Upper lobe of left lung (tissue), 6 donors: ENCODE data around the gene TMEM117. TPM values are rescaled to one million over a fixed set of nuclear protein-coding genes. Genes with fewer than 3 reads are reported as not detected.

Experiments
- ATAC-seq, 2 donors: fragments of 200-7000 bp; cut with Tn5 transposase; one replicate each; pipeline ENCODE4 v1.9.1; 2022; ENCODE audit warnings: mild to moderate bottlenecking in 2 of 2, moderate library complexity in 2 of 2; ENCODE audit not compliant: low FRiP score in 2 of 2
- DNase-seq, 2 donors: peaks; one replicate each; pipeline ENCODE4 v3.0.0-alpha.2; 2019 to 2020
- H3K27ac ChIP-seq, 4 donors: fragments of 200-600 bp; sonication (generic); one replicate each; pipeline ENCODE4 v1.5.1; 2016 to 2019
- H3K27me3 ChIP-seq, 4 donors: fragments of 200-600 bp; sonication (generic); one replicate each; pipeline ENCODE4 v1.5.1; 2017 to 2019
- H3K36me3 ChIP-seq, 4 donors: fragments of 200-600 bp; sonication (generic); one replicate each; pipeline ENCODE4 v1.5.1; 2016 to 2019
- H3K4me1 ChIP-seq, 4 donors: fragments of 200-600 bp; sonication (generic); one replicate each; pipeline ENCODE4 v1.5.1; 2018 to 2019
- H3K4me3 ChIP-seq, 4 donors: fragments of 200-600 bp; sonication (generic); one replicate each; pipeline ENCODE4 v1.5.1; 2017 to 2019; ENCODE audit warnings: mild to moderate bottlenecking in 2 of 4, moderate library complexity in 1 of 4
- H3K9me3 ChIP-seq, 4 donors: fragments of 200-600 bp; sonication (generic); one replicate each; pipeline ENCODE4 v1.5.1; 2018 to 2019
- EP300 ChIP-seq, 4 donors: sonication (generic); formaldehyde crosslinking; IDR thresholded peaks; one replicate each; pipeline ENCODE4 v1.5.1; 2017; ENCODE audit warnings: antibody characterized with exemption in 4 of 4, control low read depth in 2 of 4
- POLR2A ChIP-seq, 4 donors: fragments of 450-650 bp; IDR thresholded peaks; one replicate each; pipeline ENCODE4 v1.5.1; 2016 to 2017; ENCODE audit warnings: antibody characterized with exemption in 4 of 4, mild to moderate bottlenecking in 2 of 4
- POLR2AphosphoS5 ChIP-seq, 2 donors: sonication (generic); formaldehyde crosslinking; IDR thresholded peaks; one replicate each; pipeline ENCODE4 v1.5.1; 2017; ENCODE audit warnings: antibody characterized with exemption in 2 of 2
- WGBS, 2 donors: methylation state at CpG; one replicate each; pipeline ENCODE4 v1.1.5; 2017 to 2018; 5-methylcytosine and 5-hydroxymethylcytosine counted together
- total RNA-seq, 6 donors: library from RNA; depleted of rRNA in 4 of 6; stranded (reverse); fragments of >200 nt in 4 of 6; gene quantifications; one replicate each; pipeline versions ENCODE4 v1.1.0 to v1.2.1, GENCODE V29; 2016 to 2021
- TF ChIP-seq, protein P1 (sequence below), 6 experiments: fragments of 450-650 bp in 4 of 6; fragments of 200-600 bp in 2 of 6; sonication (generic) in 2 of 6; IDR thresholded peaks; one replicate each; pipeline ENCODE4 v1.5.1; 2016 to 2019; ENCODE audit warnings: antibody characterized with exemption in 6 of 6
- donor health status: DM: no; HTN: no; CAD: no; lungs with moderate emphysema.
- donor health status: DM: no; HTN: yes; CAD: no; lungs with severe emphysema.

TMEM117 gene
- total RNA-seq, 6 donors from 2014 or later: 2.6 to 8.4 (median 4.2) TPM

DNA sequence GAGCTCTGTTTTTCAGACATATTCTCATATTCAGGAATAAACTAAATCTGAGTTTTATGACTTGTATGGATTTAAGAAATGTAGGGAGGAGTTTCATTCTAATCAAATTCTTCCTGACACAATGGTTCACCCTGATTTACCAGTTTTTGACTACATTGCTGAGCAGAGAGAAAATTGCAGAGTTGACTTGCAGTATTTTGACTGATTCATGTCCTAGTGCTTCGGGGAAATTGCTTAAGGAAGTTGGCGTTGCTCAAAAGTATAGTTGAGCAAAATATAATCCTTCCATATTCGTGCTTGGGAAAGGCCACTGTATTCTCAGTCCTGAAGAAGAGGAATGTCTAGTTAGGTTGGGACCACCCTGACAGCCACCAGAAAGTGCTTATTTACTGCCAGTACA lies 28.5 kb upstream of the TMEM117 start:
- H3K4me3 ChIP-seq: no peak overlapping the region
- no peaks in the 10 kb centered on the region for H3K9me3 ChIP-seq
- no peak for TF ChIP-seq POLR2A (IDR thresholded peaks at IDR 0.05)
- peak in 1 of 2 donors; percentile 36 for TF ChIP-seq POLR2AphosphoS5 (IDR thresholded peaks at IDR 0.05)
- H3K4me1 ChIP-seq: peaks cover 10 to 32% (median 17%) of the 10 kb centered on the region in 4 donors
- ATAC-seq (no peak), DNase-seq (no peak)
- WGBS, 2 donors: 83 to 87% methylated on average over 3 of the region's 3 CpGs
- peak overlapping the region; percentile 96 to 99 (median 97) for H3K27ac ChIP-seq
- H3K27me3 ChIP-seq: no peaks in the 10 kb centered on the region
- peaks cover 0 to 12% (median 0%) of the 10 kb centered on the region in 4 donors for H3K36me3 ChIP-seq

DNA sequence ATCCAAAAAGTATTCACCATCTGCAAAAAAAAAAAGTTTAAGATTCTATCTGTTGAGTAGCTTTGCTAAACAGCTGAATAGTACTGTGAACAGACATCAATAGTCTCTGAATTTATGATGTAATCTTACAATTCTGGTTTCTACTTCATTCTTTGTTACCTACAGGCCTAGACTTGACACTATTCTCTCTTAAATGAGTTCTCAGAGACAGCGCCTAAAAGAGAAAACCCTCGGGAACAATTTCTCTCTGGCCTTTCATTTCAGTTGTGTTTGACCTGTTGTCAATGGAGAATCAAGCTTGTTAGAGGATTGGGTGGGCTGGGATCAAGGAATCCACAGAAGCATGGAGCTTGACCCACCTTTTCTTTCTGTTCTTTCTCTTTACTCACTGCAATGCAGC lies 23.8 kb upstream of the TMEM117 start:
- peaks cover 0 to under 1% (median 0%) of the 10 kb centered on the region in 4 donors for H3K4me1 ChIP-seq
- WGBS, 2 donors: 85 to 88% methylated on average over 2 of the region's 2 CpGs
- H3K36me3 ChIP-seq: no peaks in the 10 kb centered on the region
- DNase-seq (no peak), ATAC-seq (no peak)
- H3K27me3 ChIP-seq: no peaks in the 10 kb centered on the region
- no peak for TF ChIP-seq EP300 (IDR thresholded peaks at IDR 0.05)
- TF ChIP-seq POLR2A (IDR thresholded peaks at IDR 0.05): no peak
- no peak for TF ChIP-seq POLR2AphosphoS5 (IDR thresholded peaks at IDR 0.05)
- TF ChIP-seq, protein P1, sequence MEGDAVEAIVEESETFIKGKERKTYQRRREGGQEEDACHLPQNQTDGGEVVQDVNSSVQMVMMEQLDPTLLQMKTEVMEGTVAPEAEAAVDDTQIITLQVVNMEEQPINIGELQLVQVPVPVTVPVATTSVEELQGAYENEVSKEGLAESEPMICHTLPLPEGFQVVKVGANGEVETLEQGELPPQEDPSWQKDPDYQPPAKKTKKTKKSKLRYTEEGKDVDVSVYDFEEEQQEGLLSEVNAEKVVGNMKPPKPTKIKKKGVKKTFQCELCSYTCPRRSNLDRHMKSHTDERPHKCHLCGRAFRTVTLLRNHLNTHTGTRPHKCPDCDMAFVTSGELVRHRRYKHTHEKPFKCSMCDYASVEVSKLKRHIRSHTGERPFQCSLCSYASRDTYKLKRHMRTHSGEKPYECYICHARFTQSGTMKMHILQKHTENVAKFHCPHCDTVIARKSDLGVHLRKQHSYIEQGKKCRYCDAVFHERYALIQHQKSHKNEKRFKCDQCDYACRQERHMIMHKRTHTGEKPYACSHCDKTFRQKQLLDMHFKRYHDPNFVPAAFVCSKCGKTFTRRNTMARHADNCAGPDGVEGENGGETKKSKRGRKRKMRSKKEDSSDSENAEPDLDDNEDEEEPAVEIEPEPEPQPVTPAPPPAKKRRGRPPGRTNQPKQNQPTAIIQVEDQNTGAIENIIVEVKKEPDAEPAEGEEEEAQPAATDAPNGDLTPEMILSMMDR (IDR thresholded peaks at IDR 0.05): no peak
- H3K4me3 ChIP-seq: no peak overlapping the region
- H3K9me3 ChIP-seq: no peaks in the 10 kb centered on the region
- H3K27ac ChIP-seq: no peak overlapping the region

DNA sequence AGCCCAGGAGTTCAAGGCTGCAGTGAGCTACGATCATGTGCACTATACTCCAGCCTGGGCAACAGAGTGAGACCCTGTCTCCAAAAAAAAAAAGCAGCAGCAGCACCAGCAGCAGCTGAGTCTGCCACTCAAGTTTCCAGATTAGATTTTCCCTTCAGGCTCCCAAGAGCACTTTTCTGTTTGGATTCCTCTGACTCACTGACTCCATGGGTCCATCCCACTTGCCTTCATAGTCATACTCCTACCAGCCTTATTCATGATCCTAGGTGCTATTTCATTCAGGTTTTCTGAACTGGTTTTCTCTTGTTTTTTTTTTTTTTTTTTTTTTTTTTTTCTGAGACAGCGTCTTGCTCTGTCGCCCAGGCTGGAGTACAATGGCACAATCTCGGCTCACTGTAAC lies 23.0 kb upstream of the TMEM117 start:
- no peaks in the 10 kb centered on the region for H3K27me3 ChIP-seq
- no peak overlapping the region for H3K4me3 ChIP-seq
- no peaks in the 10 kb centered on the region for H3K9me3 ChIP-seq
- H3K4me1 ChIP-seq: no peaks in the 10 kb centered on the region
- no peaks in the 10 kb centered on the region for H3K36me3 ChIP-seq
- ATAC-seq (no peak), DNase-seq (no peak)
- TF ChIP-seq, protein P1 (IDR thresholded peaks at IDR 0.05): no peak
- no peak for TF ChIP-seq EP300 (IDR thresholded peaks at IDR 0.05)
- no peak for TF ChIP-seq POLR2AphosphoS5 (IDR thresholded peaks at IDR 0.05)
- no peak for TF ChIP-seq POLR2A (IDR thresholded peaks at IDR 0.05)
- WGBS, 2 donors: 97% methylated on average over 4 of the region's 4 CpGs
- H3K27ac ChIP-seq: no peak overlapping the region

DNA sequence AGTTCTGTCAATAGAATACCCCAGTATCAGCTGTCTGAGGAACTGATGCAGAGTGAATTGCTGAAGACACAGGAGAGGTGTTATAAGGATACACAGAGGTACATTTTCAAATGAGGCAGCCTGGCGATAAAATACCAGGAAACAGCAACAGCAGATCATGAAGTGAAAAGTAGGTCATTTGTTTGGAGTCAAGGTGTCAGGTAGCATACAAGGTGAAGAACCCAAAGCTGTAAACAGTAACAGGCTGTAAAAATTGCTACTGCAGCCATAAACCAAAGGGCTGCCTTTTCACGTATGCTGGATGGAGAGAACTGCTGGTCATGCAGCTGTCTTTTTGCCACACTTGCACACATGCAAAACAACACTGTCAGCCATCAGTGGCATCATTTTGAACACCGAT lies 20.5 kb upstream of the TMEM117 start:
- Histone ChIP-seq H3K4me3 (no peak overlapping the region), H3K9me3 (no peaks in the 10 kb centered on the region), H3K27ac (no peak overlapping the region), H3K36me3 (no peaks in the 10 kb centered on the region), H3K27me3 (no peaks in the 10 kb centered on the region), H3K4me1 (no peaks in the 10 kb centered on the region)
- WGBS, 2 donors: 65 to 82% methylated on average over 3 of the region's 3 CpGs
- DNase-seq: no peak
- no peak for TF ChIP-seq POLR2AphosphoS5 (IDR thresholded peaks at IDR 0.05)
- TF ChIP-seq, protein P1 (IDR thresholded peaks at IDR 0.05): no peak
- TF ChIP-seq EP300 (IDR thresholded peaks at IDR 0.05): no peak
- TF ChIP-seq POLR2A (IDR thresholded peaks at IDR 0.05): no peak
- ATAC-seq: no peak

DNA sequence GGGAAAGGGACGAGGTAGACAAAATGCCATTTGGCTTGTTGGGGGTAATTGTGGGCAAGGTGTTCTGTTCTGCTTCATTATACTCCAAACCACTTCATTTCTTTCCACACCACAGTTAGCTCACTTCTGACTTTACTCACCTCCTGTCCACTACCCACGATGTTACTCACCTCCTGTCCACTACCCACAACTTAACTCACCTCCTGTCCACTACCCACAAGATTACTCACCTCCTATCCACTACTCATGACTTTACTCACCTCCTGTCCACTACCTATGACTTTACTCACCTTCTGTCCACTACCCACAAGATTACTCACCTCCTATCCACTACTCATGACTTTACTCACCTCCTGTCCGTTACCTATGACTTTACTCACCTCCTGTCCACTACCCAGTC lies 19.7 kb upstream of the TMEM117 start:
- TF ChIP-seq POLR2AphosphoS5 (IDR thresholded peaks at IDR 0.05): no peak
- TF ChIP-seq, protein P1 (IDR thresholded peaks at IDR 0.05): no peak
- TF ChIP-seq POLR2A (IDR thresholded peaks at IDR 0.05): no peak
- TF ChIP-seq EP300 (IDR thresholded peaks at IDR 0.05): no peak
- no peaks in the 10 kb centered on the region for H3K9me3 ChIP-seq
- H3K4me1 ChIP-seq: no peaks in the 10 kb centered on the region
- DNase-seq (no peak), ATAC-seq (no peak)
- H3K4me3 ChIP-seq: no peak overlapping the region
- H3K27me3 ChIP-seq: no peaks in the 10 kb centered on the region
- 81 to 86% methylated on average over 3 of the region's 3 CpGs for WGBS, 2 donors
- H3K36me3 ChIP-seq: no peaks in the 10 kb centered on the region
- H3K27ac ChIP-seq: no peak overlapping the region
